GM19240 (cell line): Measurements from ENCODE around the gene IFT20.

Experiments used
- DNase-seq: peaks from one replicate; pipeline ENCODE4 v3.0.0; 2011; ENCODE audit warnings: low spot score; ENCODE audit not compliant: insufficient read length

Gene IFT20

GRCh38 chr17:28335201-28335958, at the start of gene IFT20, which contains the start of gene TNFAIP1:
Gene IFT20 (minus strand): TSS chr17:28335472. CDS start chr17:28331985, 3,487 bp downstream.
Gene TNFAIP1 (plus strand): TSS chr17:28335761. CDS start chr17:28339522, 3,761 bp downstream.
- DNase-seq, result peak; percentile 96

- no peak for DNase-seq
Observed at GRCh38 chr17:28385037-28385400, 49.7 kb upstream of the IFT20 start.

GRCh38 chr17:28384281-28385036, 49.2 kb upstream of the IFT20 start:
- peak; percentile 47 for DNase-seq

GRCh38 chr17:28381141-28381825, 46.0 kb upstream of the IFT20 start:
- no peak for DNase-seq

GRCh38 chr17:28379814-28380801, 44.8 kb upstream of the IFT20 start:
- DNase-seq, result no peak

GRCh38 chr17:28372945-28373274, 37.6 kb upstream of the IFT20 start:
- no peak for DNase-seq

GRCh38 chr17:28372203-28372944, 37.1 kb upstream of the IFT20 start:
- DNase-seq, result peak; percentile 24

GRCh38 chr17:28371245-28372202, 36.3 kb upstream of the IFT20 start, which contains the start of gene SARM1:
Gene SARM1 (plus strand): TSS chr17:28371694. CDS start chr17:28372033, 339 bp downstream.
- DNase-seq, result peak; percentile 94

- no peak for DNase-seq
Observed at GRCh38 chr17:28370744-28371103, 35.5 kb upstream of the IFT20 start.

- no peak for DNase-seq
Observed at GRCh38 chr17:28370035-28370743, 34.9 kb upstream of the IFT20 start, which contains the start of gene VTN. Gene VTN (minus strand): TSS chr17:28370307. CDS start chr17:28370203, 104 bp downstream.

- DNase-seq, result no peak
Observed at GRCh38 chr17:28369684-28370034, 34.4 kb upstream of the IFT20 start.

- DNase-seq, result no peak
Observed at GRCh38 chr17:28368915-28369683, 33.8 kb upstream of the IFT20 start.

- no peak for DNase-seq
Observed at GRCh38 chr17:28368306-28368831, 33.1 kb upstream of the IFT20 start.

- DNase-seq, result no peak
Observed at GRCh38 chr17:28367641-28368305, 32.5 kb upstream of the IFT20 start.

- no peak for DNase-seq
Observed at GRCh38 chr17:28366605-28367004, 31.3 kb upstream of the IFT20 start.

- DNase-seq, result no peak
Observed at GRCh38 chr17:28365487-28365886, 30.2 kb upstream of the IFT20 start.
